Right lobe of liver (tissue), 6 donors: ENCODE data around the gene RAD23A. TPM values are rescaled to one million over a fixed set of nuclear protein-coding genes. Genes with fewer than 3 reads are reported as not detected.
A peak's percentile ranks its signal among the peaks of the same experiment; 100 is the strongest.
"Not testable (repeated sequence)": the region's sequence is repeated elsewhere in the genome, so short reads cannot be mapped to it uniquely, and the experiment has no call there.

Experiments used
- ATAC-seq, 4 donors: fragments of 200-7000 bp; cut with Tn5 transposase; one replicate each; pipeline ENCODE4 v1.9.1; 2020; ENCODE audit warnings: mild to moderate bottlenecking in 4 of 4, moderate library complexity in 4 of 4
- DNase-seq, 3 donors: peaks; one replicate each; pipeline ENCODE4 v3.0.0-alpha.2; 2020
- H3K27ac ChIP-seq, 3 donors: fragments of 200-600 bp; one replicate each; pipeline ENCODE4 v1.8.0; 2022
- H3K27me3 ChIP-seq, 2 donors: fragments of 200-600 bp; one replicate each; pipeline ENCODE4 v1.8.0; 2022
- H3K36me3 ChIP-seq, 4 donors: fragments of 200-600 bp; sonication (generic) in 1 of 4; one replicate each; pipeline versions ENCODE4 v1.5.1 to v1.8.0; 2017 to 2022; ENCODE audit warnings: control low read depth in 1 of 4
- H3K4me1 ChIP-seq, 4 donors: fragments of 200-600 bp; sonication (generic) in 1 of 4; one replicate each; pipeline versions ENCODE4 v1.5.1 to v1.8.0; 2017 to 2022; ENCODE audit warnings: control low read depth in 1 of 4
- H3K4me3 ChIP-seq, 3 donors: fragments of 200-600 bp; one replicate each; pipeline ENCODE4 v1.8.0; 2022
- H3K9me3 ChIP-seq, 4 donors: fragments of 200-600 bp; sonication (generic) in 1 of 4; one replicate each; pipeline versions ENCODE4 v1.5.1 to v1.8.0; 2017 to 2022; ENCODE audit warnings: control low read depth in 1 of 4
- CTCF ChIP-seq, 4 donors: fragments of 200-600 bp in 3 of 4; fragments of 450-650 bp in 1 of 4; IDR thresholded peaks; one replicate each; pipeline versions ENCODE4 v1.5.1 to v1.8.0; 2016 to 2022; ENCODE audit warnings: antibody characterized with exemption in 4 of 4, mild to moderate bottlenecking in 2 of 4
- POLR2A ChIP-seq: fragments of 450-650 bp; IDR thresholded peaks from one replicate; pipeline ENCODE4 v1.6.1; 2017; ENCODE audit warnings: antibody characterized with exemption, mild to moderate bottlenecking
- WGBS: methylation state at CpG from one replicate; pipeline ENCODE4 v1.1.6; 2018; ENCODE audit warnings: low coverage, low lambda C conversion rate; ENCODE audit not compliant: insufficient coverage; ENCODE audit errors: missing lambda C conversion rate; 5-methylcytosine and 5-hydroxymethylcytosine counted together
- intact Hi-C, 2 donors: fragments of 100-400 bp; cut with DNase I; formaldehyde crosslinking; loops; one replicate each; pipeline versions ENCODE4 v1.11.2 to v1.14.1; 2022
- total RNA-seq, 6 experiments: library from RNA; depleted of rRNA in 2 of 6; stranded (reverse); fragments of >200 nt in 2 of 6; fragmentation: NEBNext Ultra II Directional in 3 of 6; extraction: Animal tissue kit (Norgen Biotek cat#: 25700) in 3 of 6; gene quantifications; one replicate each; pipeline versions ENCODE4 v1.1.0 to v1.2.4, GENCODE V29; 2016 to 2023
- donor health status: DM: no; HTN: yes; CAD: no.
- donor health status: DM: no; HTN: no; CAD: no.
- donor health status: DM: no; HTN: no; CAD: no.
- donor health status: DM: no; HTN: yes; CAD: no.
- donor health status: DM: no; HTN: yes; CAD: no.

RAD23A gene
- total RNA-seq, 6 experiments from 2014 or later, result 37.8 to 69.0 (median 52.9) TPM

- Histone ChIP-seq H3K4me3 (no peak overlapping the region), H3K9me3 (no peaks in the 10 kb centered on the region), H3K4me1 (peaks cover 0 to 15% (median 0%) of the 10 kb centered on the region in 4 donors), H3K36me3 (no peaks in the 10 kb centered on the region), H3K27ac (no peak overlapping the region), H3K27me3 (no peaks in the 10 kb centered on the region)
- ATAC-seq, result no peak
- DNase-seq, result no peak
- WGBS, result 46% methylated on average over 4 of the region's 4 CpGs
- intact Hi-C loops, result no loop called here
- TF ChIP-seq POLR2A (no peak), CTCF (IDR thresholded peaks at IDR 0.05) (no peak)
These were observed 33.1 kb upstream of the RAD23A start for GRCh38 chr19:12912571-12912970.

GRCh38 chr19:12913011-12913561 is 32.6 kb upstream of the RAD23A start:
- DNase-seq, result peak in 1 of 3 donors; percentile 66
- WGBS, result 10% methylated on average over 17 of the region's 22 CpGs

GRCh38 chr19:12913851-12914690 is 31.6 kb upstream of the RAD23A start:
- 42% methylated on average over 6 of the region's 12 CpGs for WGBS
- no peaks in the 10 kb centered on the region for H3K36me3 ChIP-seq
- no peak overlapping the region for H3K27ac ChIP-seq
- TF ChIP-seq POLR2A (no peak), CTCF (IDR thresholded peaks at IDR 0.05) (no peak)
- H3K27me3 ChIP-seq, result no peaks in the 10 kb centered on the region
- H3K9me3 ChIP-seq, result no peaks in the 10 kb centered on the region
- DNase-seq (no peak), ATAC-seq (no peak)
- peaks cover 0 to 20% (median 2%) of the 10 kb centered on the region in 4 donors for H3K4me1 ChIP-seq
- intact Hi-C loops, result no loop called here
- H3K4me3 ChIP-seq, result no peak overlapping the region

More at GRCh38 chr19:12913011-12913561, 32.6 kb upstream of the RAD23A start:
- ATAC-seq, result peak; percentile 68 to 76 (median 72)
- intact Hi-C loops, result no loop called here
- no peak for TF ChIP-seq CTCF (IDR thresholded peaks at IDR 0.05)
- no peak for TF ChIP-seq POLR2A
- H3K27me3 ChIP-seq, result no peaks in the 10 kb centered on the region
- no peaks in the 10 kb centered on the region for H3K9me3 ChIP-seq
- no peaks in the 10 kb centered on the region for H3K36me3 ChIP-seq
- H3K4me1 ChIP-seq, result peaks cover 0 to 15% (median 0%) of the 10 kb centered on the region in 4 donors
- no peak overlapping the region for H3K27ac ChIP-seq
- no peak overlapping the region for H3K4me3 ChIP-seq

GRCh38 chr19:12915860-12916259 is 29.8 kb upstream of the RAD23A start:
- ATAC-seq, H3K27me3 ChIP-seq, H3K9me3 ChIP-seq, intact Hi-C loops, H3K4me3 ChIP-seq, H3K27ac ChIP-seq, H3K36me3 ChIP-seq, DNase-seq: not testable (repeated sequence)
- WGBS, result 85% methylated on average over 4 of the region's 4 CpGs
- H3K4me1 ChIP-seq, result peaks cover 0 to 20% (median 2%) of the 10 kb centered on the region in 4 donors

GRCh38 chr19:12918253-12918652 is 27.4 kb upstream of the RAD23A start:
- H3K4me1 ChIP-seq, result peaks cover 0 to 10% (median 2%) of the 10 kb centered on the region in 4 donors
- no peak for ATAC-seq
- 100% methylated on average over 1 of the region's 14 CpGs for WGBS
- intact Hi-C loops, result no loop called here
- H3K36me3 ChIP-seq, result peaks cover 0 to 11% (median 3%) of the 10 kb centered on the region in 4 donors
- H3K27me3 ChIP-seq, result no peaks in the 10 kb centered on the region
- no peaks in the 10 kb centered on the region for H3K9me3 ChIP-seq
- no peak overlapping the region for H3K4me3 ChIP-seq
- no peak overlapping the region for H3K27ac ChIP-seq
- no peak for TF ChIP-seq POLR2A
- no peak for TF ChIP-seq CTCF (IDR thresholded peaks at IDR 0.05)
- DNase-seq, result no peak
